HG03378 (cell line): ENCODE data around the gene NUP210.
A peak's percentile ranks its signal among the peaks of the same experiment; 100 is the strongest.
"Not testable (repeated sequence)": the region's sequence is repeated elsewhere in the genome, so short reads cannot be mapped to it uniquely, and the experiment has no call there.

Experiments
- ATAC-seq: cut with Tn5 transposase; IDR thresholded peaks from one replicate; pipeline ENCODE4 v1.9.1; 2021; ENCODE audit warnings: mild to moderate bottlenecking, moderate library complexity; ENCODE audit not compliant: unreplicated experiment

The NUP210 gene

GRCh38 chr3:13420045-13420830 lies at the start of gene NUP210:
TSS of gene NUP210 (minus strand) at chr3:13420322. CDS start at chr3:13420226, 96 bp downstream.
- ATAC-seq: no peak

GRCh38 chr3:13466781-13467180 lies 46.7 kb upstream of the NUP210 start:
- no peak for ATAC-seq

- ATAC-seq: no peak
Measured at GRCh38 chr3:13465236-13465873, 45.2 kb upstream of the NUP210 start.

- no peak for ATAC-seq
Measured at GRCh38 chr3:13463618-13464400, 43.7 kb upstream of the NUP210 start.

- no peak for ATAC-seq
Measured at GRCh38 chr3:13462822-13463221, 42.7 kb upstream of the NUP210 start.

GRCh38 chr3:13462125-13462629 lies 42.1 kb upstream of the NUP210 start:
- ATAC-seq: no peak

- no peak for ATAC-seq
Measured at GRCh38 chr3:13461169-13462124, 41.3 kb upstream of the NUP210 start.

GRCh38 chr3:13460341-13460736 lies 40.2 kb upstream of the NUP210 start:
- no peak for ATAC-seq

GRCh38 chr3:13459605-13460340 lies 39.7 kb upstream of the NUP210 start:
- no peak for ATAC-seq

- ATAC-seq: no peak
Measured at GRCh38 chr3:13457593-13457992, 37.5 kb upstream of the NUP210 start.

GRCh38 chr3:13455644-13456043 lies 35.5 kb upstream of the NUP210 start:
- ATAC-seq: no peak

- ATAC-seq: no peak
Measured at GRCh38 chr3:13452490-13453335, 32.6 kb upstream of the NUP210 start.

GRCh38 chr3:13451301-13451673 lies 31.2 kb upstream of the NUP210 start:
- peak; percentile 10 for ATAC-seq

GRCh38 chr3:13442882-13443281 lies 22.8 kb upstream of the NUP210 start:
- ATAC-seq: not testable (repeated sequence)

GRCh38 chr3:13440204-13440817 lies 20.2 kb upstream of the NUP210 start:
- ATAC-seq: no peak

GRCh38 chr3:13436213-13436612 lies 16.1 kb upstream of the NUP210 start:
- ATAC-seq: not testable (repeated sequence)

- ATAC-seq: no peak
Measured at GRCh38 chr3:13433912-13434311, 13.8 kb upstream of the NUP210 start.

GRCh38 chr3:13432093-13432492 lies 12.0 kb upstream of the NUP210 start:
- no peak for ATAC-seq
